Epithelial cell of esophagus (primary cell): Measurements from ENCODE around the gene LBR.
A peak's percentile ranks its signal among the peaks of the same experiment; 100 is the strongest.

Experiments
- DNase-seq: peaks from one replicate; pipeline ENCODE4 v3.0.0; 2010; ENCODE audit warnings: low read depth
- H3K4me3 ChIP-seq: 2 replicates; pipeline ENCODE4 v1.5.1; 2011; ENCODE audit warnings: mild to moderate bottlenecking, low read length, control low read depth
- CTCF ChIP-seq: IDR thresholded peaks from 2 replicates; pipeline ENCODE4 v1.5.1; 2011; ENCODE audit warnings: low read depth, mild to moderate bottlenecking, low read length, control low read depth, inconsistent platforms; ENCODE audit not compliant: insufficient read depth; ENCODE audit errors: missing control alignments

The LBR gene

GRCh38 chr1:225451340-225451739, 23.5 kb upstream of the LBR start:
- TF ChIP-seq CTCF: no peak
- DNase-seq: peak; percentile 32
- no peak overlapping the region for H3K4me3 ChIP-seq

DNA sequence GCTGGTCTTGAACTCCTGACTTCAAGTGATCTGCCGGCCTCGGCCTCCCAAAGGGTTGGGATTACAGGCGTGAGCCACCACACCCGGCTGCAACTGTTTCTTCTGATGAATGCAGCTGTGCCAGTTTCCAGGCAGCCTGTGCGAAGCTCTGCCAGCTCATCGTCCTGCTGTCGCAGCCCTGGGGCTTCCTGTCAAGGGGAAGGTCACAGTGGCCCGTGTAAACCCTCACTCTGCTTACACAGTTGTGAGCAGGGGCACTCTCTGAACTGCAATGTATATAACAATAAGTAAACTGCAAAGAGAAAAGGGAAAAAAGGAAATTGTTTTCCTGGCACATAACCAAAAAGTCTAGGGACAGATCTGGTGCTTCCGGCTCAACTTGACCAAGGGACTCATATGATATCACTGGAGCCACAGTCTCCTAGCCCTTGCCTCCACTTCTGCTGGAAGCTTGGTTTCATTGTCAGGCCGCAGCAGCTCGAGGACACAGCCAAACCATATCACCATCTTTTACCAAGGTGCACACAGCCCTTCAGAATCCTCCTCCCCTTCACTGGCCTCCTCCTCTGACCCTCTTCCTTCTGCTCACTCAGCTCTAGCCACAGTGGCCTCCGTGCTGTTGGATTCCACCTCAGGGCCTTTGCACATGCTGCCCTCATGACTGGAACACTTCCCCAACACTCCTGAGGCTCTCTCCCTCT, 22.8 kb upstream of the LBR start:
- no peak for TF ChIP-seq CTCF
- peak; percentile 41 for DNase-seq
- H3K4me3 ChIP-seq: no peak overlapping the region

DNA sequence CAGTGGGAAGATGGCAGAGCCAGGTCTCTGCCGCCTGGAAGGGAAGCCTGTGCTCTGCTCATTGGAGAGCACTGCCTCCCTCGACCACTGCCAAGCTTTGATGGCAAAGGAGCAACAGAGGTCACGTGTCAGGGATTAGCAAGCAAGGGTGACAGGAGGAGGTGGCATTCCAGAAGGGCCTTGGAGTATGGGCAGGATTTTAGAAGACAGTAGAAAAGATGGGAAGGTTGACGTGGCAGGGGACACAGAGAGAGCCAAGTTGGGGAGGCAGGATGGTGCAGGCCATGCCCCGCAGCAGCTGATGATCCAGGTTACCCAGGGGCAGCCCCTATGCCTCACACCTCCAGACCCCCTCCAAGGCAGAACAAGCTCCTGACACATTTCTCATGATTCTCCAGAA, 21.9 kb upstream of the LBR start:
- DNase-seq: no peak
- TF ChIP-seq CTCF: no peak

DNA sequence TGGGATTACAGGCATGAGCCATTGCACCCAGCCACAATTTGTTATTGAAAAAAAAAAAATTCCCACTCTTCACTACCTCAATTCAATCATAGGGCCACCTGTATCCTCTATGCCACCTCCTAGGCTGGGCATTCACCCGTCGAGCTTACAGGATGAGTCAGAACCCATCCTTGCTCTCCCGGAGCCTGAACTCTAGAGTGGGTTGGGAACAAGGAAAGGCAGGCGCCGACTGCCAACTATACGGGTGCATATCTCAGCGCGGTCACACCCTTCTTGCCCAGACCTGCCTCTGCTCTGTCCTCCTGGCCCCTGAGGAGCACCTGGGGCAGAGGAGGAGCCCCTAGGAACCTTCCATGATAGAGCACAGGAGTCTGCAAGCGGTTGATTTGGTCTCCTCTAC, 21.4 kb upstream of the LBR start:
- H3K4me3 ChIP-seq: no peak overlapping the region
- DNase-seq: peak; percentile 98
- TF ChIP-seq CTCF: no peak

More for the DNA sequence above, 21.9 kb upstream of the LBR start:
- no peak overlapping the region for H3K4me3 ChIP-seq

DNA sequence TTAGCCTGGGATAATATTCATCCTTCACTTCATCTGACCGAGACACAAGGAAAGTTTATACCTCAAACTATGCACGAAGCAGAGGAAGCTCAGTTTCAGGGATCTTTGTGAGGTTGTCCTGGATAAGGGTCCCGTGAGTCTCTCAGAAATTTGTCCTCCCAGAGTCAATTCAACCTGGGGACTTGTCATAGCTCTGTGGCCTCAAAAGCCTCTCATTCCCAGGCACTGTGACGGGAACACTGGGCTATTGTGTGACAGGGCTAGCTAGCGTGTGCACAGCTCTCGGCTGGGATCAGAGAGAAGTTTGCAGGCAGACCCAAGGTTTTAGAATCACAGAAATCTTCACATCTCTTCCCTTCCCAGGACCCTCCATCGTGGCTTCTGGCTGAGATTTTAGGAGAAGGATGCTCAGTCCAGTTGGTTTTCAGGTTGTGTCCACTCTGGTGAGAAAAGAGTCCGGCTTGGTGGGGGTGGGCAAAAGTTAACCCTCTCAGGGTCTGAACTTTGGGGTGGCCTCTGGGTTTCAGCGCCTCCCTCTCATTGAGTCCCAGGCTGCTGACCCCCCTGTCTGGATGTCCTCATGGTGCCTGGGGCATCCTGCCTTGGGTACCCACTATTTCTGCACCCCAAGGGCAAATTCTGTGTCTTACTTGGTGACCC, 20.4 kb upstream of the LBR start:
- DNase-seq: no peak
- no peak for TF ChIP-seq CTCF
- no peak overlapping the region for H3K4me3 ChIP-seq

- no peak overlapping the region for H3K4me3 ChIP-seq
- no peak for DNase-seq
- TF ChIP-seq CTCF: no peak
These were observed 19.8 kb upstream of the LBR start for GRCh38 chr1:225447650-225448089.
